ENCODE data around the gene PHLDA3. TPM values are rescaled to one million over a fixed set of nuclear protein-coding genes. Genes with fewer than 3 reads are reported as not detected.

PHLDA3 gene
- total and polyA plus RNA-seq, 9 donors, result 4.7 to 38.2 (median 27.3) TPM

- Histone ChIP-seq H3K4me3 (no peak overlapping the region), H3K27ac (no peak overlapping the region), H3K36me3 (no peaks in the 10 kb centered on the region), H3K9me3 (no peaks in the 10 kb centered on the region), H3K27me3 (no peaks in the 10 kb centered on the region), H3K4me1 (ENCODE audit: insufficient read depth) (peaks cover 12% of the 10 kb centered on the region)
- TF ChIP-seq POLR2A (IDR thresholded peaks at IDR 0.05) (no peak), CTCF (IDR thresholded peaks at IDR 0.05) (no peak), EP300 (IDR thresholded peaks at IDR 0.05) (no peak)
- no peak for DNase-seq
- intact Hi-C loops (cut with DNase I), result no loop called here
- WGBS, 3 donors, result 83 to 97% (median 94%) methylated on average over 2 of the region's 2 CpGs
Observed at GRCh38 chr1:201508809-201509208, 39.8 kb upstream of the PHLDA3 start.

- intact Hi-C loops (cut with DNase I), result no loop called here
Observed at GRCh38 chr1:201507360-201507675, 38.3 kb upstream of the PHLDA3 start.

DNA sequence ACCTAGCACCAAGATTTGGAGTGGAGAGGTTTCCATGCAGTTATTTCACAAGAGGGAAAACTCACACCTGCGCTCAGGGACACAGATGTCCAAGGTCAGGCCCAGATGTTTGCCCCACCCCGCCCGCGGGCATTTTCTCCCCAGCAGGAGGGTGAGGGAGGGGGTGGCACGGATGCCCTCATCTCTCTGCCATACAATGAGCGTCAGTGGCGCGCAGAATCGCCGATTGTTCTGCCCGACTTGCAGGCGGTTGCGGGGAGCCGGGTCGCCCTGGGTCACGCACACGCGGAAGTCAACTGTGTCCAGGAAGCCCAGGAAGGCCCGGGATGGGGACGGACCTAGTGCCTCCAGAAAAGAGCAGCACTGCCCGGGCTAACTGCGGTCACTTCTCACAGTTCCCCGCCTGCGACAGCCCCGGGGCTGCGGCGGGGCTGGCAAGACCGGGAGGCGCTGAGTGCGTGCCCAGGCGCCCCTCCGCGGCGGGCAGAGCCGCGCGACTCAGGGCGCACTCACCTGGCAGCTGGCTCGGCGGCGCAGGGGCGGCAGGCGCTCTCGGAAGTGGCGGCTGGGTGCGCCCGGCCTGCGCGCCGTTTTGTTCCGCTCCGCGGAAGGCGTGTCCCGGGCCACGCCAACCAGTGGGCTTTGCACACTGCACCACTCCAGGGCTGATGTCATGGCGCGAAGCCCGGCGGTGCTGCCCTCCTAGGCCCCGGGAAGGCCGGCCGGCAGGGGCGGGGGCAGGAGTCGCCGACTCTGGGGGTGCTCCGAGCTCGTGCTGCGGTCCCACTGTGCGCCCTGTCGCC, 37.8 kb upstream of the PHLDA3 start, which contains the start of gene CSRP1:
Gene CSRP1, minus strand, starts transcription at position 567 of the 803 bp plus-strand sequence. CDS start 10,820 bp downstream, outside the sequence.
- DNase-seq, result peak; percentile 88 to 94 (median 92)
- intact Hi-C loops (cut with DNase I), result no loop called here
- 0 to 1% (median 0%) methylated on average over 49 to 71 of the region's 71 CpGs for WGBS, 3 donors
- no peaks in the 10 kb centered on the region for H3K36me3 ChIP-seq
- H3K9me3 ChIP-seq, result no peaks in the 10 kb centered on the region
- no peaks in the 10 kb centered on the region for H3K27me3 ChIP-seq
- H3K27ac ChIP-seq, result peak within 1 kb of the TSS; percentile 90 to 95
- peak within 1 kb of the TSS; percentile 95 for H3K4me3 ChIP-seq
- TF ChIP-seq EP300 (IDR thresholded peaks at IDR 0.05) (no peak), POLR2A (IDR thresholded peaks at IDR 0.05) (peak; percentile 86), CTCF (IDR thresholded peaks at IDR 0.05) (peak in 2 of 3 donors; percentile 12 to 14)
- H3K4me1 ChIP-seq (ENCODE audit: insufficient read depth), result peaks cover 22% of the 10 kb centered on the region

More at GRCh38 chr1:201507360-201507675, 38.3 kb upstream of the PHLDA3 start:
- no peaks in the 10 kb centered on the region for H3K36me3 ChIP-seq
- no peak for DNase-seq
- peak overlapping the region; percentile 95 for H3K4me3 ChIP-seq
- WGBS, 3 donors, result 13 to 15% (median 13%) methylated on average over 11 of the region's 11 CpGs
- peak overlapping the region; percentile 90 to 95 for H3K27ac ChIP-seq
- H3K27me3 ChIP-seq, result no peaks in the 10 kb centered on the region
- H3K4me1 ChIP-seq (ENCODE audit: insufficient read depth), result peaks cover 18% of the 10 kb centered on the region
- no peaks in the 10 kb centered on the region for H3K9me3 ChIP-seq
- no peak for TF ChIP-seq POLR2A (IDR thresholded peaks at IDR 0.05)
- no peak for TF ChIP-seq CTCF (IDR thresholded peaks at IDR 0.05)
- no peak for TF ChIP-seq EP300 (IDR thresholded peaks at IDR 0.05)

GRCh38 chr1:201506092-201506491, 37.1 kb upstream of the PHLDA3 start:
- Histone ChIP-seq H3K9me3 (no peaks in the 10 kb centered on the region), H3K4me1 (ENCODE audit: insufficient read depth) (peaks cover 26% of the 10 kb centered on the region), H3K27me3 (no peaks in the 10 kb centered on the region), H3K36me3 (no peaks in the 10 kb centered on the region), H3K27ac (peak overlapping the region; percentile 90 to 95), H3K4me3 (peak overlapping the region; percentile 95)
- WGBS, 3 donors, result 2 to 4% (median 3%) methylated on average over 3 of the region's 3 CpGs
- peak in 1 of 5 donors; percentile 28 for DNase-seq
- no peak for TF ChIP-seq CTCF (IDR thresholded peaks at IDR 0.05)
- no peak for TF ChIP-seq EP300 (IDR thresholded peaks at IDR 0.05)
- TF ChIP-seq POLR2A (IDR thresholded peaks at IDR 0.05), result no peak
- intact Hi-C loops (cut with DNase I), result no loop called here

Data from ovary (tissue), 9 donors.